NCI-H774 (cell line): ENCODE data around the gene S100P.
"Not testable (repeated sequence)": the region's sequence is repeated elsewhere in the genome, so short reads cannot be mapped to it uniquely, and the experiment has no call there.

Source experiments
- DNase-seq: peaks from one replicate; lab custom pipeline; 2025; lab: John Stamatoyannopoulos, UW

S100P gene

GRCh38 chr4:6724421-6725111, 30.9 kb downstream of the S100P start:
- DNase-seq, result no peak

- DNase-seq, result not testable (repeated sequence)
Measured at GRCh38 chr4:6725427-6725961, 31.8 kb downstream of the S100P start.

- no peak for DNase-seq
Measured at GRCh38 chr4:6727081-6727942, 33.6 kb downstream of the S100P start.

GRCh38 chr4:6727943-6728250, 34.2 kb downstream of the S100P start:
- DNase-seq, result no peak

- no peak for DNase-seq
Measured at GRCh38 chr4:6728320-6729029, 34.8 kb downstream of the S100P start.

GRCh38 chr4:6730603-6731317, 37.1 kb downstream of the S100P start:
- no peak for DNase-seq

- DNase-seq, result no peak
Measured at GRCh38 chr4:6731318-6731675, 37.6 kb downstream of the S100P start.

- DNase-seq, result no peak
Measured at GRCh38 chr4:6731780-6732179, 38.1 kb downstream of the S100P start.

- DNase-seq, result no peak
Measured at GRCh38 chr4:6732441-6733357, 39.0 kb downstream of the S100P start.

GRCh38 chr4:6733358-6734164, 39.9 kb downstream of the S100P start:
- DNase-seq, result no peak

GRCh38 chr4:6734165-6734786, 40.6 kb downstream of the S100P start:
- no peak for DNase-seq

GRCh38 chr4:6739920-6740319, 46.2 kb downstream of the S100P start:
- DNase-seq, result no peak

GRCh38 chr4:6740347-6740746, 46.7 kb downstream of the S100P start:
- no peak for DNase-seq

- DNase-seq, result no peak
Measured at GRCh38 chr4:6742507-6742906, 48.8 kb downstream of the S100P start.

- DNase-seq, result no peak
Measured at GRCh38 chr4:6742989-6743388, 49.3 kb downstream of the S100P start.
